HG03045 (cell line): ENCODE measurements around the gene TEX19.
"Not testable (repeated sequence)": the region's sequence is repeated elsewhere in the genome, so short reads cannot be mapped to it uniquely, and the experiment has no call there.

ENCODE experiments used
- ATAC-seq: cut with Tn5 transposase; IDR thresholded peaks from one replicate; pipeline ENCODE4 v1.9.1; 2021; ENCODE audit warnings: mild to moderate bottlenecking, moderate library complexity; ENCODE audit not compliant: unreplicated experiment

Gene TEX19

DNA sequence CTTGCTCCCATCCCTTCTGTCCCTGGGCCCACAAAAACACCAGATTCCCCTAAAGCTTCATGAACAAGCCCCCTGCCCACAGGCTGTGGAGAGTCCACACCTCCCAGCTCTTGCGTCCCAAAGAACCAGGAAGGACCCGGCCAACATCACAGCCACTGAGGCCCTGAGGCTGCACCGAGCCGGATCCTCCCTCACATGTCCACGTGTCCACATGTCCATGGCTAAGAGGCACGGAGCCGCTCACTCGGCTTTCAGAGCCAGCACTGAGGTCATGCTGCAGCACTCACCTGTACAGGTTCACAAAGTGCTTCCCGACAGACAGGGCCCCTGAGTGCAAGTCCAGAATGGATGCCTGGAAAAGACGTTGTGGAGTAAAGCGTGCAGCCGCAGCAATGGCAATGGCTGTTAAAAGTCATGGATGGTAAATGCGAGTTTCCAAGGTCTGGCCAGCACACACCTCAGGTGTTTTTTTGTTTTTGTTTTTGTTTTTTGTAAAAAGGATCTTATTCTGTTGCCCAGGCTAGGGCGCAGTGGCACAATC is 47.2 kb downstream of the TEX19 start:
- ATAC-seq: no peak

DNA sequence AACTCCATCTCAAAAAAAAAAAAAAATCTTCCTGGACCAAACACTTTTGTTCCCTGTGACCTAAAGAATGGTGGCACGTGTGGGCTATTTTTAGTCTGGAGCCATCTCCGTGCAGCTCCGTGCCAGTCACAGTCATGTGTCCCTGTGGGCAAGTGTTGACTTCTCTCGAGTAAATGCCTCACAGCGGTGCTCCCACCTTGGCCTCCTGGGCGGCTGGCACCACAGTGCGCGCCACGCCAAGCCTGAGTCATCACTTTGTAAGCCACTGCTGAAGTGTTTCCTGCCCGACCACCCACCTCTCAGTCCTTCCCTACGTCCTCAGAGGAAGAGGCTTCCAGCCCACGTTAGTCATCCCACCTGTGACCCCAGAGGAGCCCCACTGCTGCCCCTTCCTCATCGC is 48.2 kb downstream of the TEX19 start:
- no peak for ATAC-seq

DNA sequence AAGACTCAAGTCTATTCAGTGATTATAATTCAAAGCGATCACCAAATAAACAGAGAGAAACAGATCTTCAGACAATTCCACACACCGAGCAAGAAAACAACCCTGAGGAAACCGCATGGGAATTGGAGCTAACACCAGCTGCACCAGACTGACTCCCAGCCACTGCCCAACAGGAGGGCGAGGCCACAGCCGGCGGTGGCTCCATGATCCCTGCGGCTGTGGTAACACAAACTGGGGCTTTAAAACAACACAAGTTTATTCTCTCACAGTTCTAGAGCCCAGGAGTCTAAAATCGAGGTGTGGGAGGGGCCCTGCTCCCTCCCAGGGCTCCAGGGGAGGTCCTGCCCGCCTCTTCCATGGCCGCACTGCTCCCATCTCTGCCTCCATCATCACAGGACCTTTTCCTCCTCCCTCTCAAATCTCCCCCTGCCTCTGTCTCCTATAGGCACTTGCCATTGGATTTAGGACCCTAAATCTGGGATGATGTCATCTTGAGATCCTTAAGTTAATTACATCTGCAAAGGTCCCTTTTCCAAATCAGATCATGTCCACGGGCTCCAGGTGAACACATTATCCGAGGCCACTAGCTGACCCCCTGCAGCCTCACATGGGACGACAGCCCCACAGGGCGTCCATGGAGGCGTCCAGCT is 49.4 kb downstream of the TEX19 start:
- ATAC-seq: no peak

DNA sequence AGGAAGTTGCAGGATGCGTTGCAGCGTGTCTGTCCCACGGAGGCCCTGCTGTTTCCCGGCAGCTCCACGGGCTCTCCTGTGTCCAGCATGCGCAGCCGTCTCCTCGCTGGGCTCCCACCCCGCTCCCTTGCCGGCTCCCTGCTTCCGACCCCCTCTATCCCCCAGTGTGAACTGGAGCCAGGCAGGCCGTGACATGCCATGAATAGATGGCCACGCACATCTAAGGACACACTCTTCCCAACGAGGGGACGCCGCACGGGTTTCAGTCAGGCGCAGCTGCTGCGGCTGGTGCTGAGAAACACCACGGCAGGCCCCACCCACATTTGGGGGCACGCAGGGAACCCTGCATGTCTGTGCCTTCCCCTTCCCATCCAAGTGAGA is 49.9 kb downstream of the TEX19 start:
- ATAC-seq: no peak

DNA sequence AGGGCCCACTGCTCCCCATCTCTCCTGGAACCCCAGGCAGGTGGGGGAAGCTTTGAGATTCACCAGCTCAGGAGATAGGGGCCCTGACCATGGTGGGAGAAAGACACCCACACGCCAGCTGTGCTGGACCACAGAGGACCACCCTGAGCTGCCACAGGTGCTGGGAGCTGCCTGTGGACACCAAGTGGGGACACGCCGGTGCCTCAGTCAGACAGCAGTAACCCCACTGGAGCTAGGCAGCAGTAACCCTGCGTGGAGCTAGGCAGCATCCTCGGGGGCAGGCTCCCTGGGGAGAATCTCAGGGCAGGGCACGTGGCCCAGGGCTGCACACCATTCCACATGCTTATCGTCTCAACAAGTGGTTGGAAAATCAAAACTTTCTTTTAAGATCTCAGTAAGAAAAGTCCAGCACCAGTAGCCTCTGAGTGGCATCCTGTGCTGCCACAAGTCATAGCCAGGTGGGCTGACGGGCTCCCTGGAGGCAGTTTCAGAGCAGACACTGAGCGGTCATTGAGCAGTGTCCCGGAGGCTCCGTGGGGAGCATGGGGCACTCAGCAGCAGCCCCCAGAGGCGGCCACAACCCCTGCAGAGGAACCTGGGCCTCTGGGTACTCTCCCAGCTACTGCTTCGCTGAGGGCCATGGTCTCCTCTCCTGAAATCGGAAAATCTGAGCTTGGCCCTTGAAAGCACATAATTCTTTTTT is 51.1 kb downstream of the TEX19 start:
- no peak for ATAC-seq

DNA sequence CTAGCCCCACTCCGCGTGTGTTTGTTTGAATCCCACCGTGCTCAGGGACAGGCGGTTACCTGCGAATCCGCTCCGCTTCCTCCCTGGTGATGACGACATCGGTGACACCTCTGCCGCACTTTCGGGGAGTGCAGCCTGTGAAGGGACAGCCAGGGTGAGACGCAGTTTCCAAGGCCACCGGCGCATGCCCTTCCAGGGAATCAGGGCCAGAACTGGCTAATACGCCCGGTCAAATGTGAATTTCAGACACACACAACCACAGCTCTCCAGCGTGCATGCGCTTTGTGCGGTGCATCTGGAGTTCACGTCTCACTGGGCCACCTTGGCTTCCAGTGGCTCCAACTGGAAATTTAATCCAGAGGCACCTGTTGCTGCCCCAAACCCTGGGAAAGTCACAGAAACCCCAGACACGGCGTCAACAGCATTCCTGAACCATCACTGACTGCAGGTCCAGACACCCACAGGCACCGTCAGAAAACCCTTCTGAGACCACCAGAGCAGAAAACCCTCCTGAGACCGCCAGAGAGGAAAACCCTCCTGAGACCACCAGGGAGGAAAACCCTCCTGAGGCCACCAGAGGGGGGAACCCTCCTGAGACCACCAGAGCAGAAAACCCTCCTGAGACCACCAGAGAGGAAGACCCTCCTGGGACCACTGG is 52.5 kb downstream of the TEX19 start:
- no peak for ATAC-seq

DNA sequence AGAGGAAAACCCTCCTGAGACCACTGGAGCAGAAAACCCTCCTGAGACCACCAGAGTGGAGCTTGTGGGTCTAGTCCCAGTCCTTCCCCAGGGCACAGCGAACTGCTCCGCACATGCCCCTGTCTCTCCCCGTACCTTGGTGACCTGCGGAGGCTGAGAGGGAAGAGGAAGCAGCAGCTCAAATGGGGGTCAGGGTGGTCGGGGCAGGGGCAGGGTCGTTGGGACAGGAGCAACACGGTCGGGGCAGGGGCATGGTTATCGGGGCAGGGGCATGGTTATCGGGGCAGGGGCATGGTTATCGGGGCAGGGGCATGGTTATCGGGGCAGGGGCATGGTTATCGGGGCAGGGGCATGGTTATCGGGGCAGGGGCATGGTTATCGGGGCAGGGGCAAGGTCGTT is 53.0 kb downstream of the TEX19 start:
- not testable (repeated sequence) for ATAC-seq

DNA sequence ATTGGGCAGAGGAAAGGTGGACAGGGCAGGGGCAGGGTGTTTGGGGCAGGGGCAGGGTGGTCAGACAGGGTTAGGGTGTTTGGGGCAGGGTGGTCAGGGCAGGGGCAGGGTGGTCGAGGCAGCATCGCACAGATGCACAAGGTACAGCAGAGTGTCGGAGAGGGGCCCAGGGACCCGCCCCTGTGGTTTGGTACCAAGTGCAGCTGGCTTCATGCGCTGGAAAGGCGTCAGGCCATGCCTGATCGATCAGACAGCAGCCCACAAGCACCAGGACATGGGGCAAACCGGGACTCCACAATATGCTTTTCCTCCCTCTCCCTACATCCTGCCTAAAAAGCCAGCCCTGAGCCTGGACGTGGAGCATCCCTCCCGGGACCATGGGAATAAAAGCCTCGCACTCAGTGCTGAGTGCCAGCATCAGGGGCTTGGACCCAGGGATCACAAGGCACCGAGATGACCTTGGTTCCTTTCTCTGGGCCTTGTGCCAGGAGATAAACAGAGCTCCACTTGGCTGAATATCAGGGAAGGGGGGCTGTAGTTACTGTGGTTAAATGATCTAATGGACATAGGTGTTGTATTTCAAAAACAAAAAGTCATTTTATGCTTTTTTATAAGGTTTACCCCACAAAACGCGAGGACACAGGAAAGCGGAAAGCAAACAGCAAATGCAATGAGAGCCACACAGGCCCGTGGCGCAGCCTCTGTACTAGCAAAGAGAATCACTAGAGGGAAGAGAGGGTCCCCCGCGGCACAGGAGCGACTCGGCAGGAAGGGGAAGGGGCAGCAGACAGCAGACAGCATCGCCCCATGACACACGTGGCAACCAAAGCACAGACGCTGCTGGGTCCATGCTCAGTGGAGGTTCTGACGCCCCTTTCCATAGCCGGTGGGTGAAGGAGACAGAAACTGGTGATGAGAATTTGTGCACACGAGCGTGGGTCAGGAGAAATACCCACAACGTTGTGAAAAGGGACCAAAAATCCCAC is 53.8 kb downstream of the TEX19 start:
- no peak for ATAC-seq
